ENCODE measurements around the gene FAF1. TPM values are rescaled to one million over a fixed set of nuclear protein-coding genes. Genes with fewer than 3 reads are reported as not detected.

The FAF1 gene
- total RNA-seq, 2 experiments from 2014 or later, result 42.3 to 114 TPM

GRCh38 chr1:50975436-50975835 is 15.4 kb upstream of the FAF1 start:
- intact Hi-C loops (cut with micrococcal nuclease; ENCODE audit: unreplicated experiment), result loop anchor here (5.0 kb wide), 2 partner anchors 67 to 103 kb away; no protein-coding TSS in a partner anchor
- Histone ChIP-seq H3K9me2 (ENCODE audit: insufficient read depth, low read length) (no peaks in the 10 kb centered on the region), H3K9me3 (ENCODE audit: low read length) (no peaks in the 10 kb centered on the region), H3K79me2 (ENCODE audit: insufficient read depth, low read depth, low read length) (peaks cover 32% of the 10 kb centered on the region), H4K20me1 (ENCODE audit: insufficient read depth, low read length) (peaks cover 17% of the 10 kb centered on the region; the same call in 1 of the 2 replicates), H3K4me2 (ENCODE audit: low read length) (peak overlapping the region; percentile 77), H2AFZ (ENCODE audit: low read length) (no peak overlapping the region), H3K36me3 (ENCODE audit: insufficient read depth, low read length) (peaks cover 38% of the 10 kb centered on the region), H3K27ac (ENCODE audit: low read depth, low read length, poor library complexity, severe bottlenecking) (no peak overlapping the region), H3K4me3 (ENCODE audit: low read depth, low read length, poor library complexity, severe bottlenecking) (peak overlapping the region; percentile 91), H3K4me1 (ENCODE audit: insufficient read depth, low read length, poor library complexity, severe bottlenecking) (peaks cover 43% of the 10 kb centered on the region)
- no peak for DNase-seq (ENCODE audit: low spot score)
- no TSS peak for BruUV-seq (replicated peaks)
- TF ChIP-seq CTCF (conservative IDR thresholded peaks at IDR 0.05; ENCODE audit: low read length), result no peak
- no peak for TF ChIP-seq EZH2phosphoT487 (IDR thresholded peaks at IDR 0.05; ENCODE audit: borderline replicate concordance, low read depth, low read length)
- POLR2A ChIA-PET, result interaction anchor here (0.7 to 0.9 kb wide), 3 partner anchors 17 to 538 kb away, joined by 3 to 4 read pairs (median 4); no protein-coding TSS in a partner anchor
- CTCF ChIA-PET (ENCODE audit: unreplicated experiment), result no interaction called here

- Histone ChIP-seq H3K4me1 (ENCODE audit: insufficient read depth, low read length, poor library complexity, severe bottlenecking) (peaks cover 39% of the 10 kb centered on the region), H3K36me3 (ENCODE audit: insufficient read depth, low read length) (peaks cover 38% of the 10 kb centered on the region), H3K4me2 (ENCODE audit: low read length) (peak overlapping the region; percentile 83; the same call in 1 of the 2 replicates), H3K9me3 (ENCODE audit: low read length) (no peaks in the 10 kb centered on the region), H3K9me2 (ENCODE audit: insufficient read depth, low read length) (no peaks in the 10 kb centered on the region), H4K20me1 (ENCODE audit: insufficient read depth, low read length) (peaks cover 18% of the 10 kb centered on the region; the same call in 1 of the 2 replicates), H3K4me3 (ENCODE audit: low read depth, low read length, poor library complexity, severe bottlenecking) (no peak overlapping the region), H2AFZ (ENCODE audit: low read length) (no peak overlapping the region), H3K79me2 (ENCODE audit: insufficient read depth, low read depth, low read length) (peaks cover 41% of the 10 kb centered on the region), H3K27ac (ENCODE audit: low read depth, low read length, poor library complexity, severe bottlenecking) (no peak overlapping the region)
- no TSS peak for BruUV-seq (replicated peaks)
- CTCF ChIA-PET (ENCODE audit: unreplicated experiment), result no interaction called here
- DNase-seq (ENCODE audit: low spot score), result no peak
- intact Hi-C loops (cut with micrococcal nuclease; ENCODE audit: unreplicated experiment), result no loop called here
- POLR2A ChIA-PET, result interaction anchor here (0.7 kb wide), 2 partner anchors 15 to 16 kb away, joined by 3 to 4 read pairs; no protein-coding TSS in a partner anchor
- TF ChIP-seq EZH2phosphoT487 (IDR thresholded peaks at IDR 0.05; ENCODE audit: borderline replicate concordance, low read depth, low read length), result no peak
- TF ChIP-seq CTCF (conservative IDR thresholded peaks at IDR 0.05; ENCODE audit: low read length), result no peak
Observed at GRCh38 chr1:50974618-50974935, 14.5 kb upstream of the FAF1 start.

- peak overlapping the region; percentile 83 for H3K4me2 ChIP-seq (ENCODE audit: low read length)
- H3K27ac ChIP-seq (ENCODE audit: low read depth, low read length, poor library complexity, severe bottlenecking), result no peak overlapping the region
- TF ChIP-seq EZH2phosphoT487 (IDR thresholded peaks at IDR 0.05; ENCODE audit: borderline replicate concordance, low read depth, low read length) (no peak), CTCF (conservative IDR thresholded peaks at IDR 0.05; ENCODE audit: low read length) (no peak)
- H3K79me2 ChIP-seq (ENCODE audit: insufficient read depth, low read depth, low read length), result peaks cover 42% of the 10 kb centered on the region
- intact Hi-C loops (cut with micrococcal nuclease; ENCODE audit: unreplicated experiment), result no loop called here
- CTCF ChIA-PET (ENCODE audit: unreplicated experiment), result no interaction called here
- no peak overlapping the region for H2AFZ ChIP-seq (ENCODE audit: low read length)
- POLR2A ChIA-PET, result interaction anchor here (0.6 to 2.2 kb wide), 3 partner anchors 14 to 261 kb away, joined by 3 to 11 read pairs (median 3); no protein-coding TSS in a partner anchor
- H4K20me1 ChIP-seq (ENCODE audit: insufficient read depth, low read length), result peaks cover 18% of the 10 kb centered on the region; the same call in 1 of the 2 replicates
- H3K4me1 ChIP-seq (ENCODE audit: insufficient read depth, low read length, poor library complexity, severe bottlenecking), result peaks cover 35% of the 10 kb centered on the region
- H3K9me3 ChIP-seq (ENCODE audit: low read length), result no peaks in the 10 kb centered on the region
- H3K4me3 ChIP-seq (ENCODE audit: low read depth, low read length, poor library complexity, severe bottlenecking), result no peak overlapping the region
- peaks cover 38% of the 10 kb centered on the region for H3K36me3 ChIP-seq (ENCODE audit: insufficient read depth, low read length)
- BruUV-seq (replicated peaks), result no TSS peak
- no peaks in the 10 kb centered on the region for H3K9me2 ChIP-seq (ENCODE audit: insufficient read depth, low read length)
- no peak for DNase-seq (ENCODE audit: low spot score)
Observed at GRCh38 chr1:50973875-50974617, 14.0 kb upstream of the FAF1 start.

Data from OCI-LY7 (cell line).